ENCODE results near the gene MEI4.

DNA sequence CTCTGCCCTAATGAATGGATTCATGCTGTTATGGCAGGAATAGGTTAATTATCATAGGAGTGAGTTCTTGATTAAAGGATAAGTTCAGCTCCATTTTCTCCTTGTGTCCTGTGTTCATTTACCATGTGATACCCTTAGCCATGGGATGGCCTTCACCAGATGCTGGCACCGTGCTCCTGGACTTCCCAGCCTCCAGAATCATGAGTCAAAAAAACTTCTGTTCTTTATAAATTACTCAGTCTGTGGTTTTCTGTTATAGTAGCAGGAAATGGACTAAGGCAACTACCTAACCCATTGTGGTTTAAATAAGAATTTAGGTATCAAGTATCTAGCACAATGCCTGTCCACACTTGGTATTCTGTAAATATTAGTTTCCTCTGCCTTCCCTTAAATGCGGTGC, 223.5 kb downstream of the MEI4 start:
- TF ChIP-seq, protein P1, sequence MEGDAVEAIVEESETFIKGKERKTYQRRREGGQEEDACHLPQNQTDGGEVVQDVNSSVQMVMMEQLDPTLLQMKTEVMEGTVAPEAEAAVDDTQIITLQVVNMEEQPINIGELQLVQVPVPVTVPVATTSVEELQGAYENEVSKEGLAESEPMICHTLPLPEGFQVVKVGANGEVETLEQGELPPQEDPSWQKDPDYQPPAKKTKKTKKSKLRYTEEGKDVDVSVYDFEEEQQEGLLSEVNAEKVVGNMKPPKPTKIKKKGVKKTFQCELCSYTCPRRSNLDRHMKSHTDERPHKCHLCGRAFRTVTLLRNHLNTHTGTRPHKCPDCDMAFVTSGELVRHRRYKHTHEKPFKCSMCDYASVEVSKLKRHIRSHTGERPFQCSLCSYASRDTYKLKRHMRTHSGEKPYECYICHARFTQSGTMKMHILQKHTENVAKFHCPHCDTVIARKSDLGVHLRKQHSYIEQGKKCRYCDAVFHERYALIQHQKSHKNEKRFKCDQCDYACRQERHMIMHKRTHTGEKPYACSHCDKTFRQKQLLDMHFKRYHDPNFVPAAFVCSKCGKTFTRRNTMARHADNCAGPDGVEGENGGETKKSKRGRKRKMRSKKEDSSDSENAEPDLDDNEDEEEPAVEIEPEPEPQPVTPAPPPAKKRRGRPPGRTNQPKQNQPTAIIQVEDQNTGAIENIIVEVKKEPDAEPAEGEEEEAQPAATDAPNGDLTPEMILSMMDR (IDR thresholded peaks at IDR 0.05) = no peak
- no peak for TF ChIP-seq EZH2phosphoT487 (IDR thresholded peaks at IDR 0.05)
- no peak for TF ChIP-seq EZH2 (IDR thresholded peaks at IDR 0.05)

Data from neural progenitor cell (in vitro differentiated cells).